NCI-H748 treated with DMSO at 0.1 percent for 48 hours (cell line): Measurements from ENCODE around the gene HEYL.
"Not testable (repeated sequence)": the region's sequence is repeated elsewhere in the genome, so short reads cannot be mapped to it uniquely, and the experiment has no call there.

Experiments
- DNase-seq: peaks from one replicate; lab custom pipeline; 2025; lab: John Stamatoyannopoulos, UW

HEYL gene

DNA sequence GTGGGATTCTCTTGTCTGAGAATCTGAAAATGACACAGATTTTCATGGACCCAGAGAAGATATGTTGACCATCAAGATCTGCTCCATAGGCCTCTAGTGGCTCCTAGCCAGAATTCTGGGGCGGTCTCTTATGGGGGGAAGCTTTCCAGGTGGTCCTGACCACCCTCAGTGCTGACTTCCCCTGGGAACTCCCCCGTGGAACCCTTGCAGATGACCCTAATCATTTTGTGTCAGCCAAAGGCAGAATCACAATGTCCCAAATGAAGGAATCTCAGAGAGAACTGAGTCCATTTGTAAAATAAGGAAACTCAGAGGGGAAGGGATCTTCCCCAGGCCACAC is 3.6 kb downstream of the HEYL start:
- DNase-seq: no peak

- DNase-seq: no peak
Measured at GRCh38 chr1:39635205-39635870, 4.1 kb downstream of the HEYL start.

GRCh38 chr1:39633422-39633821 is 6.0 kb downstream of the HEYL start:
- no peak for DNase-seq

DNA sequence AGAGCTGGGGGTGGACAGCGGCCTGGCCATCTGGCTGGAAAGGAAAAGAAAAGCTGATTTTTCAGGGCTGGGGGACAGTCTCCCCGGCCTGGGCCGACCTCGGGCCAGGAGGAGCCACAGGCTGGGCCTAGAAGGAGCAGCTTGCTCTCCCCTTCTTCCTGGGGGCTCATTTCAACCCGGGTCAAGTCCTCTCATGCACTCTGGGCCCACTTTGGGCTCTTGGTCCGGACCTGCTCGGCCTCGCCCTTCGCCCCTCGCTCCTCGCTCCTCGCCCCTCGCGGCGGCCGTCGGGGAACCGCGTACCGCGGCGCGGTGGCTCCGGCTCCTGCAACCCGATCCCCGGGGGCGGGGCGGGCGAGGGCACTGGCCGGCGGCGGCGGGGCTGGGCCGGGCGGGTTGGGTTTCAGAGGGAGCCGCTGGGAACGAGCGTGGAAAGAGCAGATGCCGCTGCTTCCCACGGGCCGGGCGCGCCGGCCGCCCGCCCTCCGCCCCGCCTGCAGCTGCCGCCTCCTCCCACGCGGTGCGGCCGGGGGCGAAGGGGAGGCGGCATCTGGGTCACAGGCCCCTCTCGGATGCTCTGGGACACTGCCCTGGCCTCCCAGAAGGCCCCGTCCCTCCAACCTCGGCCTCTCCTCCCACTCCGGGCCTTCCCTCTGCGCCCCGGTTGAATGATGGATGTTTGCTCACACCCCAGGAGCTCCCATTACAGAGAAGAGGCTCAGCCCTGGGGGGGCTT is 6.6 kb downstream of the HEYL start:
- DNase-seq: peak; percentile 82

DNA sequence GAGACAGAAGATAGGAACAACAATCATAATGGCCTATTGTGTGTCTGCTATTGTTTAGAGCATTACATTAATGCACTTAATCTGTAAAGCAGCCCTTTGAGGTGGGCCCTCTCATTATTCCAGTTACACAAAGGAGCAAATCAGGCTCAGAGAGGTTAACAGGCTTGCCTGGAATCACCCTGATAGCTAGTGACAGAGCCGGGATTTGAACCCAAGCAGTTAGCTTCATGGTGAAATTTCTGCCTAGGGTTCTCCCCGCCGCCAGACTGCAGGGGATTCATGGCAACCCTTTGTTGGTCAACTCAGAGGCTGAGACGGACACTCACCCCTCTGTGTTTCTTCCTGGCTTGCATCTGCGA is 7.1 kb downstream of the HEYL start:
- no peak for DNase-seq

- DNase-seq: no peak
Measured at GRCh38 chr1:39631361-39632322, 7.8 kb downstream of the HEYL start.

- no peak for DNase-seq
Measured at GRCh38 chr1:39628807-39629350, 10.6 kb downstream of the HEYL start.

- DNase-seq: no peak
Measured at GRCh38 chr1:39626646-39627045, 12.8 kb downstream of the HEYL start.

DNA sequence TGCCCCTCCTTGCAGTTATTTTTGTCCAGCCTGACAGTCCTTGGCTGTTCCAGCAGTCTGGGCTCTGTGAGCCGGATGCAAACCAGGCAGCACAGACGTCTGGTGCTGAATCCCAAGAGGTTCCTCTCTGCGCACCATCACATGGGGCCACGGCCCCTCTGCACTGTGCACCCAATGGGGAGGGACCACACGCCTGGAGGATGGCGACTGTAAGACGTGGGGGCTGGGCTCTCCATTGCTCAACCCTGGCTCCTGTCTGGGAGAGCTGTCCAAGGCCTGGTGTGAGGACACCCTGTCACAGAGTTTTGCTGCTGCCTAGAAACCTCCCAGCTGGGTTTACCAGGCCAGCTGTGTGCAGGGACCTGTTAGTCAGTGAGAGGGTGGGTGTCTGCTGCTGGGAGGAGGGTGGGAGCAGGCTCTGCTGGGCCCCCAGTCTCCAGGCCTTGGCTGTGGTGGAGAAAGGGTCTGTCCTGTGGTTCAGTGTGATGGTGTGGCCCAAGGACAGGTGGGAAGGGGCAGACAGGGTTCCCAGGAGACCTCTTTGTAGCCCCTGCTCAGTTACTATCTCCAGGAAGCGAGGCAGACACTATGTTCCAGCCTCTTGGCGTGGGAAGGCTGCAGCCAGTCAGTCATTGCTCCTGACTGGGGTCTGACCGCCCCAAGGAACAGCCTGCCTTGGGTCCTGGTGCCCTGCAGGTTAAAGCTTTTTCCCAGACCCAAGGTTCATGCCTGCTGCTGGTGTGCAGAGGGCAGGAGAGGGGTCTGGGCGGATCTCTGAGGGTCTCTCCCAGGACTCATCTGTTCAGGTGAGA is 13.8 kb downstream of the HEYL start:
- no peak for DNase-seq

GRCh38 chr1:39625009-39625408 is 14.4 kb downstream of the HEYL start:
- DNase-seq: no peak

GRCh38 chr1:39623053-39623452 is 16.4 kb downstream of the HEYL start:
- DNase-seq: no peak

DNA sequence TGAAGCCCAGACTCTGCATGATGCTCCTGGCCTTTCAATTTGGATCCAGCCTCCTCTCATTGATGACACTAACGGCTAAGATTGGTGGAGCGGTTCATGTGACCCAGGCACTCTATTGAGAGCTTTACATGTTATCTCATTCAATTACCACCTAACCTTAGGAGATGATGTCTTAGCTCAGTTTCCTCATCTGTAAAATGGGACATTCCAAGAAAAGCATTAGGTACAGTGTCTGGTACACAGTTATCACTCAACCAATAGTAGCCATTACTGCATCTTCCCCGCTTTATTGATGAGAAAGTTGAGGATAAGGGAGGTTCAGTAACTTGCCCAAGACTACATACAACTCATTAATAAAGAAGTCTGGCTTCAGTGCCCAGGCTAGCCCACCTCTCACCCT is 17.0 kb downstream of the HEYL start:
- no peak for DNase-seq

DNA sequence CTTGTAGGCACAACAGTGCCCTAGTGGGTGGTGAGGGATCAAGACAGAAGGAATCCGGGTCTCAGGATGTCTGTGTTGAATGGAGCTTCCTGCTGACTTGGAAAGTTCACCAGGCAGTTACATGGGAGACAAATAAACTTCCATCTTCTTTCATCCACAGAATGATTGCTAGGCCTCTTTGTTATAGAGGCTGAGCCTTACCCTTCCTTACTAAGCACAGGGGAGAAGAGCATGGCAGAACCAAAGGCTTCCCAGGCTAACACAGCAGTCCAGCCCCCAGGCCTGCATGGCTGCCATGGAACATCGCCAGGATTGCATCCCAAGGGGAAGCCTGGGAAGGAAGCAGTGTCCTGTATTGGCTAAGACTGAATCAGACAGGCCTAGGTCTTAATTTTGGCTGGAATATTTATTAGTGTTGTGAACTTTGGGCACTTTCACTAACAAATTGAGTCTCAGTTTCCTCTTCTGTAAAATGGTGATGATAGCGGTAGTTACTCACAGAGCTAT is 18.7 kb downstream of the HEYL start:
- DNase-seq: no peak

- DNase-seq: no peak
Measured at GRCh38 chr1:39617488-39618049, 21.9 kb downstream of the HEYL start.

DNA sequence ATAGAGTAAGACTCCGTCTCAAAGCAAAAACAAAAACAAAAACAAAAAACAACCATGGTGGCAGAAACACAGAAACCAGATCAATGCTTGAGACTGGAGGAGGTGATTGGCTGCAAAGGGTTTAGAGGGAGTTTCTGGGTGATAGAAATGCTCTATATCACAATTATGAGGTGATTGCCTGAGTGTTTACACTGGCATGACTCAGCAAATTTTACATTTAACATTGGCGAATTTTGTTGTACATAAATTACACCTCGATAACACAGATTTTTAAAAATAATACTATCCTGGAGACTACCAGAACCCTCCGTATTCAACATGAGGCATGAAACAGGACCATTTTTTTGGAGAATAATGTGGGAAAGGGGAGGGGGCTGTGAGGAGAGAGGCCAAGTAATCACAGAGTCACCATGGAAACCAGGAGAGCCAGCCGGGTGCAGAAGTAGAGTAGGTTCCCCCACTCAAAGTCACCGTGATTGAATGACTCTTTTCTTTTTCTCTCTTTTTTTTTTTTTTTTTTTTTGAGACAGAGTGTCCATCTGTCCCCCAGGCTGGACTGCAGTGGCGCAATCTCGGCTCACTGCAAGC is 24.3 kb downstream of the HEYL start:
- DNase-seq: peak; percentile 95

GRCh38 chr1:39614488-39614887 is 25.0 kb downstream of the HEYL start:
- no peak for DNase-seq

GRCh38 chr1:39613250-39613649 is 26.2 kb downstream of the HEYL start:
- DNase-seq: no peak

DNA sequence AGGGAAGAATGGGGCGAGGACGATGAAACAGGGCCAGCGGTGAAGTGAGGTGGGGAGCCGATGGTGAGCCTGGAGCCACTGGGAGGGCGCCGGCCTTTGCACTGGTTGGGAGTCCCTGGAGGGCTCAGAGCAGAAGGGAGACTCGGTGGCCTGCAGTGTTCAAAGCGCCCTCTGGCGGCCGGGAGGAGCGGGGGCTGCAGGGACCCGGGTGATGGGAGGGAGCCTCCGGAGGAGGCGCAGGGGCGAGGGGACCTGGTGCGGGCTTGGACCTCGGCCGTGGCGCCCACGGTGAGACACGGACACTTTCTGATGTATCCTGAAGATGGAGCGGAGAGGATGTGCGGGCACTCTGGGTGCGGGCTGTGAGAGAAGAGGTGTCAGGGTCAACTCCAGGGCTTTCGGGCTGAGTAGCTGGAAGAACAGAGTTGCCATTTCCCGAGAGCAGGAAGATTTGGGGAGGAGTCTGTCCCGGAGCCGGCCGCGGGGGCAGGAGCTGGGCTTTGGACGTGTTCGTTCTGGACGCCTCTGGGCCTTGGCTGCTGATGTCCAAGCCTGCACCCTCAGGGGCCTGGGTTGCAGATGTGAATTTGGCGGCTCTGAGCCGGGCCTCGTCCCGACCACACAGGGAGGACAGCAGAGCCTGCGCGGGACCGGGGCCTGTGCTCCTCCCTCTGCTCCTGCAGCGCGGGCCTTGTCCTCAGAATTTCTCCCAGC is 29.7 kb downstream of the HEYL start:
- DNase-seq: peak; percentile 90

GRCh38 chr1:39608921-39609320 is 30.5 kb downstream of the HEYL start:
- DNase-seq: no peak

DNA sequence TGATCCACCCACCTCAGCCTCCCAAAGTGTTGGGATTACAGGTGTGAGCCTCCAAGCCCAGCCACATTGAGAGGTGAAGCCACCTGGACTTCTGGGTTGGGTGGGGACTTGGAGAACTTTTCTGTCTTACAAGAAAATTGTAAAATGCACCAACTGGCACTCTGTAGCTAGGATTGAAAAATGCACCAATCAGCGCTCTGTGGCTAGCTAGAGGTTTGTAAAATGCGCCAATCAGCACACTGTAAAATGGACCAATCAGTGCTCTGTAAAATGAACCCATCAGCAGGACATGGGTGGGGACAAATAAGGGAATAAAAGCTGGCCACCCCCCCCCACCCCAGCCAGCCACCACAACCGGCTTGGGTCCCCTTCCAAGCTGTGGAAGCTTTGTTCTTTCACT is 35.8 kb downstream of the HEYL start:
- not testable (repeated sequence) for DNase-seq
